IMR-90 (cell line): Measurements from ENCODE around the gene CEP83. TPM values are rescaled to one million over a fixed set of nuclear protein-coding genes. Genes with fewer than 3 reads are reported as not detected.

Experiments
- ATAC-seq: fragments of 200-7000 bp; cut with Tn5 transposase; 2 replicates; pipeline ENCODE4 v1.9.1; 2020; ENCODE audit warnings: low read depth, mild to moderate bottlenecking, moderate library complexity
- BruUV-seq: library from RNA; stranded (reverse); fragments of 400-500 nt; replicated peaks from 2 replicates; lab custom pipeline; 2021; lab: Mats Ljungman, UMichigan
- CTCF ChIA-PET: fragments of 300-600 bp; formaldehyde crosslinking; extraction: SDS; loops from one replicate; lab custom pipeline; 2021; ENCODE audit warnings: antibody characterized with exemption; lab: Yijun Ruan, JAX
- POLR2A ChIA-PET: fragments of 300-600 bp; sonication (Branson Sonifier 250); formaldehyde crosslinking; loops from one replicate; lab custom pipeline; 2022; ENCODE audit warnings: antibody characterized with exemption; ENCODE audit not compliant: unreplicated experiment; lab: Charles Lee
- DNase-seq: peaks from one replicate; pipeline ENCODE4 v3.0.0; 2013
- H2AFZ ChIP-seq: replicated peaks from 2 replicates; pipeline ENCODE3; 2013; ENCODE audit warnings: low read length, mild to moderate bottlenecking; ENCODE audit not compliant: poor library complexity
- H2AK5ac ChIP-seq: 2 replicates; pipeline ENCODE4 v1.6.1; 2013; ENCODE audit warnings: low read depth, low read length, inconsistent platforms
- H2AK9ac ChIP-seq: replicated peaks from 2 replicates; pipeline ENCODE3; 2013; ENCODE audit warnings: mild to moderate bottlenecking, low read depth, low read length, moderate library complexity; ENCODE audit not compliant: poor library complexity
- H2BK120ac ChIP-seq: 2 replicates; pipeline ENCODE4 v1.6.1; 2013; ENCODE audit warnings: low read depth, low read length, inconsistent platforms
- H2BK15ac ChIP-seq: 3 replicates; pipeline ENCODE4 v1.6.1; 2013; ENCODE audit warnings: low read depth, low read length, inconsistent platforms
- H2BK20ac ChIP-seq: 2 replicates; pipeline ENCODE4 v1.6.1; 2013; ENCODE audit warnings: low read depth, mild to moderate bottlenecking, inconsistent platforms, low read length, moderate library complexity
- H2BK5ac ChIP-seq: 2 replicates; pipeline ENCODE4 v1.6.1; 2013; ENCODE audit warnings: mild to moderate bottlenecking, low read depth, low read length, inconsistent platforms; ENCODE audit not compliant: poor library complexity, severe bottlenecking
- H3K14ac ChIP-seq: replicated peaks from 2 replicates; pipeline ENCODE4 v1.6.1; 2013; ENCODE audit warnings: low read depth, low read length, inconsistent platforms
- H3K18ac ChIP-seq: 2 replicates; pipeline ENCODE4 v1.6.1; 2013; ENCODE audit warnings: low read depth, low read length, control low read depth
- H3K23ac ChIP-seq: 2 replicates; pipeline ENCODE4 v1.6.1; 2013; ENCODE audit warnings: low read depth, low read length, inconsistent platforms
- H3K27ac ChIP-seq: 2 replicates; pipeline ENCODE4 v1.5.1; 2013; ENCODE audit warnings: mild to moderate bottlenecking, control low read depth, low read length; ENCODE audit not compliant: insufficient read depth
- H3K27me3 ChIP-seq: 2 replicates; pipeline ENCODE4 v1.6.1; 2013; ENCODE audit warnings: low read length; ENCODE audit not compliant: control insufficient read depth, insufficient read depth
- H3K36me3 ChIP-seq: 2 replicates; pipeline ENCODE4 v1.6.1; 2013; ENCODE audit warnings: low read length, mixed read lengths; ENCODE audit not compliant: control insufficient read depth, insufficient read depth
- H3K4ac ChIP-seq: 2 replicates; pipeline ENCODE4 v1.6.1; 2013; ENCODE audit warnings: low read depth, low read length, inconsistent platforms
- H3K4me1 ChIP-seq: 2 replicates; pipeline ENCODE4 v1.6.1; 2013; ENCODE audit warnings: low read length, mixed read lengths; ENCODE audit not compliant: control insufficient read depth, insufficient read depth
- H3K4me2 ChIP-seq: 2 replicates; pipeline ENCODE4 v1.6.1; 2013; ENCODE audit warnings: low read depth, mild to moderate bottlenecking, control low read depth, low read length, moderate library complexity
- H3K4me3 ChIP-seq: 2 replicates; pipeline ENCODE4 v1.5.1; 2013; ENCODE audit warnings: low read depth, mild to moderate bottlenecking, control low read depth, low read length, moderate library complexity; ENCODE audit not compliant: insufficient read depth
- H3K56ac ChIP-seq: 2 replicates; pipeline ENCODE4 v1.6.1; 2013; ENCODE audit warnings: low read length, inconsistent platforms; ENCODE audit not compliant: insufficient read depth; ENCODE audit errors: extremely low read depth
- H3K79me1 ChIP-seq, 2 experiments: 2 replicates each; pipeline ENCODE4 v1.6.1; 2013; ENCODE audit warnings: low read length in 2 of 2, inconsistent platforms in 1 of 2, low read depth in 1 of 2
- H3K9ac ChIP-seq: 2 replicates; pipeline ENCODE4 v1.6.1; 2013; ENCODE audit warnings: low read depth, low read length, control low read depth
- H3K9me1 ChIP-seq: 2 replicates; pipeline ENCODE4 v1.6.1; 2013; ENCODE audit warnings: low read length, inconsistent platforms; ENCODE audit not compliant: insufficient read depth
- H3K9me3 ChIP-seq: 2 replicates; pipeline ENCODE4 v1.6.1; 2013; ENCODE audit warnings: low read length; ENCODE audit not compliant: control insufficient read depth, insufficient read depth
- H4K20me1 ChIP-seq: 2 replicates; pipeline ENCODE4 v1.6.1; 2013; ENCODE audit warnings: low read length, inconsistent platforms; ENCODE audit not compliant: insufficient read depth
- H4K5ac ChIP-seq: 2 replicates; pipeline ENCODE4 v1.6.1; 2013; ENCODE audit warnings: mild to moderate bottlenecking, low read depth, low read length, control low read depth
- H4K8ac ChIP-seq, 2 experiments: 2 replicates each; pipeline ENCODE4 v1.6.1; 2013; ENCODE audit warnings: low read depth in 2 of 2, low read length in 2 of 2, control low read depth in 1 of 2, inconsistent platforms in 1 of 2
- H4K91ac ChIP-seq: 2 replicates; pipeline ENCODE4 v1.6.1; 2013; ENCODE audit warnings: low read depth, low read length, inconsistent platforms; ENCODE audit not compliant: insufficient read depth
- BHLHE40 ChIP-seq: fragments of 150-350 bp; IDR thresholded peaks from 2 replicates; pipeline ENCODE4 v1.6.1; 2016; ENCODE audit warnings: mild to moderate bottlenecking, low read depth, low read length
- CEBPB ChIP-seq: IDR thresholded peaks from 2 replicates; pipeline ENCODE4 v1.6.1; 2012; ENCODE audit warnings: low read depth, low read length, improper control_type of control experiment
- MAFK ChIP-seq: IDR thresholded peaks from 2 replicates; pipeline ENCODE4 v1.6.1; 2012; ENCODE audit warnings: low read depth, low read length, improper control_type of control experiment
- MAZ ChIP-seq: IDR thresholded peaks from 2 replicates; pipeline ENCODE4 v1.6.1; 2012; ENCODE audit warnings: low read depth, mild to moderate bottlenecking, low read length, improper control_type of control experiment, moderate library complexity, borderline replicate concordance
- MXI1 ChIP-seq: IDR thresholded peaks from 2 replicates; pipeline ENCODE4 v1.6.1; 2012; ENCODE audit warnings: low read depth, mild to moderate bottlenecking, low read length, moderate library complexity, borderline replicate concordance
- NFE2L2 ChIP-seq: fragments of 150-350 bp; IDR thresholded peaks from 2 replicates; pipeline ENCODE4 v1.6.1; 2016; ENCODE audit warnings: low read depth, mild to moderate bottlenecking, low read length
- RAD21 ChIP-seq: IDR thresholded peaks from 2 replicates; pipeline ENCODE4 v1.6.1; 2012; ENCODE audit warnings: low read length, improper control_type of control experiment
- RCOR1 ChIP-seq: IDR thresholded peaks from 2 replicates; pipeline ENCODE4 v1.6.1; 2012; ENCODE audit warnings: mild to moderate bottlenecking, low read length, improper control_type of control experiment; ENCODE audit not compliant: insufficient replicate concordance
- RFX5 ChIP-seq: IDR thresholded peaks from 2 replicates; pipeline ENCODE4 v1.8.0; 2012; ENCODE audit warnings: low read depth, mild to moderate bottlenecking, low read length, moderate library complexity
- SMC3 ChIP-seq: fragments of 150-350 bp; IDR thresholded peaks from 2 replicates; pipeline ENCODE4 v1.6.1; 2016; ENCODE audit warnings: low read depth, mild to moderate bottlenecking, antibody characterized with exemption, low read length, moderate library complexity
- USF2 ChIP-seq: fragments of 150-350 bp; IDR thresholded peaks from 2 replicates; pipeline ENCODE4 v1.6.1; 2017; ENCODE audit warnings: mild to moderate bottlenecking, antibody characterized with exemption, low read length, low read depth
- WGBS, 2 experiments: methylation state at CpG; one replicate each; pipeline versions ENCODE4 v1.1.5 to v1.1.7; 2013; ENCODE audit warnings: missing lambda C conversion rate in 2 of 2; ENCODE audit not compliant: insufficient read length in 1 of 2; ENCODE audit errors: extremely low coverage in 2 of 2; 5-methylcytosine and 5-hydroxymethylcytosine counted together
- dilution Hi-C: fragments of 300-500 bp; cut with HindIII; formaldehyde crosslinking; loops from one replicate; pipeline ENCODE4 v1.14.3; 2018; ENCODE audit warnings: low sequenced_read_pairs; ENCODE audit not compliant: unreplicated experiment
- in situ Hi-C: fragments of 300-500 bp; cut with MboI; formaldehyde crosslinking; loops from 3 replicates; pipeline ENCODE4 v1.14.3; 2019; ENCODE audit warnings: low sequenced_read_pairs, inconsistent platforms, mixed read lengths
- intact Hi-C: fragments of 100-400 bp; cut with micrococcal nuclease; formaldehyde crosslinking; loops from 2 replicates; pipeline ENCODE4 v1.10.0; 2022
- polyA plus RNA-seq, 3 experiments: library from polyadenylated mRNA; depleted of rRNA; stranded (reverse); fragments of >200 nt; gene quantifications; 2 replicates each; pipeline ENCODE4 v1.2.3, GENCODE V29; 2012; ENCODE audit warnings: low replicate concordance in 1 of 3
- total RNA-seq: library from RNA; depleted of rRNA; stranded (reverse); fragments of >200 nt; gene quantifications from 2 replicates; pipeline ENCODE4 v1.2.3, GENCODE V29; 2012
- TF ChIP-seq, protein P1 (sequence below): conservative IDR thresholded peaks from 2 replicates; pipeline ENCODE4 v1.5.1; 2012; ENCODE audit warnings: mild to moderate bottlenecking, low read depth, low read length, improper control_type of control experiment

Gene CEP83
- total and polyA plus RNA-seq, 2 of the 4 experiments (the other 2 are of a cell fraction): 3.9 to 8.9 TPM

- no CpG with 5 or more reads among the region's 4 CpGs for WGBS, 2 experiments
- H3K23ac ChIP-seq: no peak overlapping the region
- 0 out of 2 replicates have a peak, but pooled peaks cover 1% of the 10 kb centered on the region for H3K4me1 ChIP-seq
- dilution Hi-C loops: no loop called here
- H2AFZ ChIP-seq: no peak overlapping the region
- no peaks in the 10 kb centered on the region for H3K79me1 ChIP-seq
- H2BK5ac ChIP-seq: no peak overlapping the region
- H4K20me1 ChIP-seq: no peaks in the 10 kb centered on the region
- DNase-seq (no peak), ATAC-seq (no peak)
- no peak overlapping the region for H2BK20ac ChIP-seq
- no peak overlapping the region for H2AK9ac ChIP-seq
- in situ Hi-C loops: no loop called here
- no peak overlapping the region for H3K27ac ChIP-seq
- H2AK5ac ChIP-seq: no peak overlapping the region
- H3K9me3 ChIP-seq: no peaks in the 10 kb centered on the region
- H2BK15ac ChIP-seq: no peak overlapping the region
- no peaks in the 10 kb centered on the region for H3K36me3 ChIP-seq
- no peak overlapping the region for H4K5ac ChIP-seq
- POLR2A ChIA-PET: no interaction called here
- no peak overlapping the region for H4K91ac ChIP-seq
- no peak overlapping the region for H4K8ac ChIP-seq
- no TSS peak for BruUV-seq
- no peak overlapping the region for H3K4me2 ChIP-seq
- TF ChIP-seq CEBPB: no peak
- TF ChIP-seq RFX5: no peak
- TF ChIP-seq, protein P1, sequence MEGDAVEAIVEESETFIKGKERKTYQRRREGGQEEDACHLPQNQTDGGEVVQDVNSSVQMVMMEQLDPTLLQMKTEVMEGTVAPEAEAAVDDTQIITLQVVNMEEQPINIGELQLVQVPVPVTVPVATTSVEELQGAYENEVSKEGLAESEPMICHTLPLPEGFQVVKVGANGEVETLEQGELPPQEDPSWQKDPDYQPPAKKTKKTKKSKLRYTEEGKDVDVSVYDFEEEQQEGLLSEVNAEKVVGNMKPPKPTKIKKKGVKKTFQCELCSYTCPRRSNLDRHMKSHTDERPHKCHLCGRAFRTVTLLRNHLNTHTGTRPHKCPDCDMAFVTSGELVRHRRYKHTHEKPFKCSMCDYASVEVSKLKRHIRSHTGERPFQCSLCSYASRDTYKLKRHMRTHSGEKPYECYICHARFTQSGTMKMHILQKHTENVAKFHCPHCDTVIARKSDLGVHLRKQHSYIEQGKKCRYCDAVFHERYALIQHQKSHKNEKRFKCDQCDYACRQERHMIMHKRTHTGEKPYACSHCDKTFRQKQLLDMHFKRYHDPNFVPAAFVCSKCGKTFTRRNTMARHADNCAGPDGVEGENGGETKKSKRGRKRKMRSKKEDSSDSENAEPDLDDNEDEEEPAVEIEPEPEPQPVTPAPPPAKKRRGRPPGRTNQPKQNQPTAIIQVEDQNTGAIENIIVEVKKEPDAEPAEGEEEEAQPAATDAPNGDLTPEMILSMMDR: no peak
- TF ChIP-seq NFE2L2: no peak
- no peak for TF ChIP-seq BHLHE40
- no peak for TF ChIP-seq MXI1
- TF ChIP-seq USF2: no peak
- no peak for TF ChIP-seq RAD21
- no peak for TF ChIP-seq SMC3
- TF ChIP-seq RCOR1: no peak
- TF ChIP-seq MAZ: no peak
- TF ChIP-seq MAFK: no peak
- H3K56ac ChIP-seq: no peak overlapping the region
- H3K27me3 ChIP-seq: no peaks in the 10 kb centered on the region
- intact Hi-C loops: no loop called here
- no peak overlapping the region for H3K4me3 ChIP-seq
- no peak overlapping the region for H3K14ac ChIP-seq
- H2BK120ac ChIP-seq: no peak overlapping the region
- H3K4ac ChIP-seq: no peak overlapping the region
- no peak overlapping the region for H3K9ac ChIP-seq
- H3K9me1 ChIP-seq: no peaks in the 10 kb centered on the region
- CTCF ChIA-PET: no interaction called here
- H3K18ac ChIP-seq: no peak overlapping the region
Measured at GRCh38 chr12:94390130-94390485, 69.6 kb downstream of the CEP83 start.
